HepG2 (cell line): Measurements from ENCODE around the gene CNOT1. TPM values are rescaled to one million over a fixed set of nuclear protein-coding genes. Genes with fewer than 3 reads are reported as not detected.

Source experiments
- ATAC-seq: fragments of 200-7000 bp; cut with Tn5 transposase; 3 replicates; pipeline ENCODE4 v1.9.1; 2020; ENCODE audit warnings: mild to moderate bottlenecking, moderate library complexity
- BruUV-seq: library from RNA; stranded (reverse); fragments of 400-500 nt; replicated peaks from 2 replicates; lab custom pipeline; 2021; lab: Mats Ljungman, UMichigan
- CTCF ChIA-PET: fragments of 300-600 bp; formaldehyde crosslinking; extraction: SDS; loops from one replicate; lab custom pipeline; 2021; ENCODE audit warnings: low total read pairs, inconsistent platforms, low intra/inter-chr PET ratio; lab: Yijun Ruan, JAX
- POLR2A ChIA-PET: fragments of 350-600 bp; sonication (Branson Sonifier 250); formaldehyde crosslinking; loops from one replicate; lab custom pipeline; 2020; ENCODE audit warnings: antibody characterized with exemption, inconsistent platforms; lab: Yijun Ruan, JAX
- DNase-seq: peaks from one replicate; pipeline ENCODE4 v3.0.0-alpha.2; 2015; ENCODE audit warnings: low spot score
- FAIRE-seq: peaks from 3 replicates; lab custom pipeline; 2011; peaks lifted over from hg19 to GRCh38; lab: Jason Lieb, UNC
- H2AFZ ChIP-seq: one replicate; pipeline ENCODE4 v1.6.1; 2011; ENCODE audit warnings: low read length, inconsistent platforms
- H3K27ac ChIP-seq: fragments of 300-600 bp; 3 replicates; pipeline ENCODE4 v1.8.0; 2011; ENCODE audit warnings: mixed run types, mild to moderate bottlenecking, mixed read lengths, low read length, inconsistent platforms; ENCODE audit not compliant: insufficient read depth; ENCODE audit errors: extremely low read length
- H3K27me3 ChIP-seq, 2 experiments: fragments of 200-600 bp in 1 of 2; 2 replicates in 1 of 2; 3 replicates in 1 of 2; pipeline versions ENCODE4 v1.6.0 to v1.8.0; 2011; ENCODE audit warnings: low read length in 2 of 2, mild to moderate bottlenecking in 2 of 2, moderate library complexity in 2 of 2, inconsistent platforms in 1 of 2; ENCODE audit not compliant: insufficient read depth in 2 of 2, control insufficient read depth in 1 of 2
- H3K36me3 ChIP-seq, 2 experiments: fragments of 200-600 bp in 1 of 2; replicated peaks in 1 of 2; 2 replicates in 1 of 2; 3 replicates in 1 of 2; pipeline versions ENCODE4 v1.5.1 to v1.8.0; 2011; ENCODE audit warnings: low read length in 2 of 2, inconsistent platforms in 1 of 2; ENCODE audit not compliant: insufficient read depth in 2 of 2, control insufficient read depth in 1 of 2
- H3K4me1 ChIP-seq: 2 replicates; pipeline ENCODE4 v1.5.1; 2012; ENCODE audit warnings: low read length, inconsistent platforms; ENCODE audit not compliant: insufficient read depth
- H3K4me2 ChIP-seq: 2 replicates; pipeline ENCODE4 v1.6.0; 2011; ENCODE audit warnings: low read depth, low read length, inconsistent platforms
- H3K4me3 ChIP-seq, 3 experiments: fragments of 200-600 bp in 1 of 3; sonication (generic), shearing (Covaris generic) in 1 of 3; replicated peaks in 1 of 3; 2 replicates each; pipeline ENCODE4 v1.5.1; 2011 to 2016; ENCODE audit warnings: low read length in 3 of 3, inconsistent platforms in 2 of 3, low read depth in 2 of 3, mild to moderate bottlenecking in 2 of 3, control low read depth in 1 of 3, mixed read lengths in 1 of 3; ENCODE audit not compliant: insufficient read depth in 1 of 3
- H3K79me2 ChIP-seq: one replicate; pipeline ENCODE4 v1.6.1; 2011; ENCODE audit warnings: low read length, inconsistent platforms; ENCODE audit not compliant: insufficient read depth
- H3K9ac ChIP-seq: 2 replicates; pipeline ENCODE4 v1.6.0; 2011; ENCODE audit warnings: mild to moderate bottlenecking, low read depth, low read length, inconsistent platforms; ENCODE audit not compliant: insufficient read depth
- H3K9me3 ChIP-seq: 2 replicates; pipeline ENCODE4 v1.5.1; 2012; ENCODE audit warnings: mild to moderate bottlenecking, low read length
- H4K20me1 ChIP-seq: 2 replicates; pipeline ENCODE4 v1.6.0; 2011; ENCODE audit warnings: inconsistent platforms, mild to moderate bottlenecking, low read length, moderate library complexity; ENCODE audit not compliant: insufficient read depth
- ARID2 ChIP-seq: sonication (generic); formaldehyde crosslinking; IDR thresholded peaks from 2 replicates; pipeline ENCODE4 v1.8.1; 2022; ENCODE audit warnings: mild to moderate bottlenecking, missing genetic modification reagents, borderline replicate concordance
- ATF4 ChIP-seq, 2 experiments: fragments of 450-650 bp in 1 of 2; sonication (generic) in 1 of 2; formaldehyde crosslinking; IDR thresholded peaks; 2 replicates each; pipeline versions ENCODE4 v1.5.0 to v1.8.0; 2020 to 2022; ENCODE audit warnings: mild to moderate bottlenecking in 1 of 2, missing genetic modification reagents in 1 of 2
- BRD4 ChIP-seq: sonication (generic); formaldehyde crosslinking; IDR thresholded peaks from 2 replicates; pipeline ENCODE4 v1.4.0; 2020; ENCODE audit warnings: missing genetic modification reagents
- FOXJ3 ChIP-seq: sonication (generic); formaldehyde crosslinking; IDR thresholded peaks from 2 replicates; pipeline ENCODE4 v1.4.0; 2020; ENCODE audit warnings: missing genetic modification reagents, mild to moderate bottlenecking, borderline replicate concordance
- MZF1 ChIP-seq: sonication (generic); formaldehyde crosslinking; IDR thresholded peaks from 2 replicates; pipeline ENCODE4 v1.8.1; 2023; ENCODE audit warnings: mild to moderate bottlenecking, missing genetic modification reagents, borderline replicate concordance
- SP140L ChIP-seq: sonication (generic); formaldehyde crosslinking; IDR thresholded peaks from 2 replicates; pipeline ENCODE4 v1.4.0; 2020; ENCODE audit warnings: missing genetic modification reagents, borderline replicate concordance
- ZNF276 ChIP-seq: sonication (generic); formaldehyde crosslinking; IDR thresholded peaks from 2 replicates; pipeline ENCODE4 v1.4.0; 2020; ENCODE audit warnings: mild to moderate bottlenecking, low read depth, missing genetic modification reagents
- ZNF317 ChIP-seq: sonication (generic); formaldehyde crosslinking; IDR thresholded peaks from 2 replicates; pipeline ENCODE4 v1.5.0; 2020; ENCODE audit warnings: mild to moderate bottlenecking, missing genetic modification reagents
- ZNF343 ChIP-seq: sonication (generic); formaldehyde crosslinking; IDR thresholded peaks from 2 replicates; pipeline ENCODE4 v1.4.0; 2020; ENCODE audit warnings: mild to moderate bottlenecking, missing genetic modification reagents
- ZNF709 ChIP-seq: sonication (generic); formaldehyde crosslinking; IDR thresholded peaks from 2 replicates; pipeline ENCODE4 v1.5.0; 2020; ENCODE audit warnings: mild to moderate bottlenecking, missing genetic modification reagents
- WGBS: methylation state at CpG from one replicate; pipeline ENCODE4 v1.1.6; 2017; ENCODE audit warnings: low lambda C conversion rate; 5-methylcytosine and 5-hydroxymethylcytosine counted together
- in situ Hi-C: cut with HindIII; loops from 2 replicates; pipeline ENCODE4 v1.10.0; 2017; ENCODE audit warnings: low pct_unique_long_range_greater_than_20kb; ENCODE audit not compliant: extremely low pct_ligation_motif_present
- intact Hi-C: fragments of 100-400 bp; cut with micrococcal nuclease; formaldehyde crosslinking; loops from one replicate; pipeline ENCODE4 v1.10.0; 2022; ENCODE audit not compliant: unreplicated experiment
- polyA plus RNA-seq, 8 experiments: library from polyadenylated mRNA; depleted of rRNA in 3 of 8; stranded (reverse) in 7 of 8; unstranded in 1 of 8; fragments of >200 nt; fragmentation: Illumina TruSeq in 4 of 8; extraction: Trizol in 4 of 8; gene quantifications; 2 replicates each; pipeline versions ENCODE4 v1.2.1 to v1.2.3, GENCODE V29; 2011 to 2016; ENCODE audit warnings: low read depth in 4 of 8, missing spikeins in 1 of 8, mixed read lengths in 1 of 8; ENCODE audit not compliant: insufficient read depth in 1 of 8
- total RNA-seq, 5 experiments: library from RNA; depleted of rRNA; stranded (reverse); fragments of >200 nt; fragmentation: Illumina TruSeq; extraction: Trizol; gene quantifications; 2 replicates each; pipeline ENCODE4 v1.2.3, GENCODE V29; 2016; ENCODE audit warnings: low read depth in 1 of 5

CNOT1 gene
- total and polyA plus RNA-seq, 2 of the 13 experiments (the other 11 are each of a cell fraction or from before 2014, with no cell fraction given), result 188 to 232 TPM

GRCh38 chr16:58574895-58575294 is 54.7 kb downstream of the CNOT1 start:
- POLR2A ChIA-PET, result no interaction called here
- intact Hi-C loops, result loop anchor here (5.0 kb wide), 1 partner anchor 62 kb away; no protein-coding TSS in a partner anchor
- H3K9ac ChIP-seq, result no peak overlapping the region

More at GRCh38 chr16:58574895-58575294, 54.7 kb downstream of the CNOT1 start:
- peaks cover 42 to 91% of the 10 kb centered on the region in 2 experiments for H3K36me3 ChIP-seq
- no peak overlapping the region for H2AFZ ChIP-seq
- H3K79me2 ChIP-seq, result peaks cover 6% of the 10 kb centered on the region
- H3K27ac ChIP-seq, result no peak overlapping the region
- no peaks in the 10 kb centered on the region for H3K9me3 ChIP-seq
- no peak overlapping the region for H3K4me2 ChIP-seq
- TF ChIP-seq SP140L (CRISPR knock-in tag), result no peak
- no peak for TF ChIP-seq ZNF276 (CRISPR knock-in tag)
- no peak for TF ChIP-seq MZF1 (CRISPR knock-in tag)
- TF ChIP-seq ATF4 (CRISPR knock-in tag; IDR thresholded peaks at IDR 0.05), result no peak
- no peak for TF ChIP-seq BRD4 (CRISPR knock-in tag)
- no peak for TF ChIP-seq ARID2 (CRISPR knock-in tag)
- TF ChIP-seq FOXJ3 (CRISPR knock-in tag), result no peak
- TF ChIP-seq ZNF709 (CRISPR knock-in tag), result no peak
- TF ChIP-seq ZNF343, result no peak
- no peak for TF ChIP-seq ZNF317 (CRISPR knock-in tag)
- TF ChIP-seq, all 625 proteins: peak for 0
- no peak for DNase-seq
- in situ Hi-C loops, result no loop called here
- H3K27me3 ChIP-seq, result no peaks in the 10 kb centered on the region
- H4K20me1 ChIP-seq, result peaks cover 3% of the 10 kb centered on the region; the same call in 1 of the 2 replicates
- H3K4me3 ChIP-seq, result no peak overlapping the region
- WGBS, result 97% methylated on average over 4 of the region's 4 CpGs
- no peak for ATAC-seq
- CTCF ChIA-PET, result no interaction called here
- no peak for FAIRE-seq
- H3K4me1 ChIP-seq, result no peaks in the 10 kb centered on the region
- no TSS peak for BruUV-seq
